B cell (primary cell): Measurements from ENCODE around the gene LSG1. TPM values are rescaled to one million over a fixed set of nuclear protein-coding genes. Genes with fewer than 3 reads are reported as not detected.

ENCODE experiments used
- ATAC-seq: fragments of 200-7000 bp; cut with Tn5 transposase; one replicate; pipeline ENCODE4 v1.10.0; 2021; ENCODE audit warnings: low read depth, mild to moderate bottlenecking, moderate number of reproducible peaks, moderate library complexity
- CTCF ChIA-PET: fragments of 350-600 bp; sonication (Branson Sonifier 250); formaldehyde crosslinking; loops from one replicate; lab custom pipeline; 2021; ENCODE audit warnings: antibody characterized with exemption, inconsistent platforms; lab: Charles Lee
- POLR2A ChIA-PET: fragments of 350-600 bp; sonication (Branson Sonifier 250); formaldehyde crosslinking; loops from one replicate; lab custom pipeline; 2021; ENCODE audit warnings: antibody characterized with exemption; lab: Charles Lee
- DNase-seq: peaks from one replicate; pipeline ENCODE4 v3.0.0; 2013
- H2AFZ ChIP-seq: 2 replicates; pipeline ENCODE4 v1.6.1; 2012; ENCODE audit warnings: mild to moderate bottlenecking, low read depth, low read length; ENCODE audit not compliant: insufficient read depth, poor library complexity, severe bottlenecking
- H3K27ac ChIP-seq, 2 donors: 1 replicate in 1 of 2; 2 replicates in 1 of 2; pipeline ENCODE4 v1.5.1; 2012 to 2013; ENCODE audit warnings: low read length in 2 of 2, mild to moderate bottlenecking in 2 of 2, moderate library complexity in 1 of 2
- H3K27me3 ChIP-seq, 4 experiments: fragments of 200-600 bp in 1 of 4; sonication (generic) in 1 of 4; replicated peaks in 1 of 4; 1 replicate in 2 of 4; 2 replicates in 2 of 4; pipeline versions ENCODE4 v1.6.1 to v1.7.0; 2013 to 2016; ENCODE audit warnings: low read length in 3 of 4, mild to moderate bottlenecking in 2 of 4, mixed read lengths in 1 of 4, moderate library complexity in 1 of 4; ENCODE audit not compliant: insufficient read depth in 4 of 4, control insufficient read depth in 3 of 4; ENCODE audit errors: control extremely low read depth in 1 of 4
- H3K36me3 ChIP-seq, 2 experiments: replicated peaks in 1 of 2; 1 replicate in 1 of 2; 2 replicates in 1 of 2; pipeline versions ENCODE4 v1.6.1 to v1.7.1; 2013; ENCODE audit warnings: low read length in 1 of 2; ENCODE audit not compliant: insufficient read depth in 2 of 2, control insufficient read depth in 1 of 2; ENCODE audit errors: control extremely low read depth in 1 of 2, extremely low read depth in 1 of 2
- H3K4me1 ChIP-seq, 2 donors: fragments of 200-600 bp in 1 of 2; sonication (generic) in 1 of 2; 1 replicate in 1 of 2; 2 replicates in 1 of 2; pipeline versions ENCODE4 v1.5.1 to v1.6.1; 2013 to 2017; ENCODE audit warnings: low read length in 2 of 2; ENCODE audit not compliant: control insufficient read depth in 2 of 2, insufficient read depth in 2 of 2
- H3K4me2 ChIP-seq: replicated peaks from 2 replicates; pipeline ENCODE3; 2012; ENCODE audit warnings: mild to moderate bottlenecking, low read depth, low read length; ENCODE audit not compliant: poor library complexity, severe bottlenecking
- H3K4me3 ChIP-seq, 5 experiments: fragments of 200-600 bp in 1 of 5; sonication (generic) in 1 of 5; 1 replicate in 3 of 5; 2 replicates in 2 of 5; pipeline versions ENCODE4 v1.5.1 to v1.7.0; 2011 to 2016; ENCODE audit warnings: low read length in 4 of 5, mild to moderate bottlenecking in 4 of 5, low read depth in 2 of 5, control low read depth in 1 of 5, moderate library complexity in 1 of 5; ENCODE audit not compliant: insufficient read depth in 1 of 5; ENCODE audit errors: control extremely low read depth in 1 of 5, extremely low read depth in 1 of 5
- H3K79me2 ChIP-seq: fragments of 200-600 bp; sonication (generic); one replicate; pipeline ENCODE4 v1.6.0; 2016; ENCODE audit warnings: low read length; ENCODE audit not compliant: control insufficient read depth, insufficient read depth
- H3K9ac ChIP-seq: fragments of 200-600 bp; sonication (generic); 2 replicates; pipeline ENCODE4 v1.6.1; 2017; ENCODE audit warnings: mild to moderate bottlenecking, low read length, moderate library complexity
- H3K9me3 ChIP-seq, 3 donors: one replicate each; pipeline versions ENCODE4 v1.6.1 to v1.7.1; 2013; ENCODE audit warnings: low read length in 2 of 3; ENCODE audit not compliant: control insufficient read depth in 2 of 3, insufficient read depth in 1 of 3; ENCODE audit errors: control extremely low read depth in 1 of 3
- H4K20me1 ChIP-seq: 2 replicates; pipeline ENCODE4 v1.6.0; 2012; ENCODE audit warnings: mild to moderate bottlenecking, low read length; ENCODE audit not compliant: insufficient read depth, control insufficient read depth, poor library complexity, severe bottlenecking
- H3K27ac Mint-ChIP-seq: one replicate; pipeline ENCODE4 v1.8.0; 2021; ENCODE audit warnings: mixed read lengths
- H3K27me3 Mint-ChIP-seq: one replicate; pipeline ENCODE4 v1.8.0; 2021; ENCODE audit warnings: mixed read lengths
- H3K4me1 Mint-ChIP-seq: one replicate; pipeline ENCODE4 v1.8.0; 2021; ENCODE audit warnings: mixed read lengths
- H3K4me3 Mint-ChIP-seq: one replicate; pipeline ENCODE4 v1.8.0; 2021; ENCODE audit warnings: mixed read lengths
- H3K9me3 Mint-ChIP-seq: one replicate; pipeline ENCODE4 v1.8.0; 2022; ENCODE audit warnings: mixed read lengths; ENCODE audit not compliant: insufficient read depth
- EZH2 ChIP-seq: IDR thresholded peaks from 2 replicates; pipeline ENCODE4 v1.6.1; 2012; ENCODE audit warnings: borderline replicate concordance, low read depth, mild to moderate bottlenecking, moderate library complexity, low read length; ENCODE audit not compliant: insufficient read depth, poor library complexity, severe bottlenecking
- WGBS: methylation state at CpG from one replicate; pipeline ENCODE4 v1.1.5; 2013; ENCODE audit warnings: missing lambda C conversion rate; ENCODE audit not compliant: insufficient coverage; 5-methylcytosine and 5-hydroxymethylcytosine counted together
- intact Hi-C: fragments of 100-400 bp; cut with micrococcal nuclease; formaldehyde crosslinking; loops from one replicate; pipeline ENCODE4 v1.10.0; 2022
- polyA plus RNA-seq: library from polyadenylated mRNA; depleted of rRNA; stranded (reverse); fragments of >200 nt; gene quantifications from 2 replicates; pipeline ENCODE4 v1.2.3, GENCODE V29; 2012
- total RNA-seq, 2 donors: library from RNA; stranded (reverse); fragments of 120-200 nt in 1 of 2; gene quantifications; 1 replicate in 1 of 2; 2 replicates in 1 of 2; pipeline versions ENCODE4 v1.2.3 to v1.2.4, GENCODE V29; 2013 to 2022
- TF ChIP-seq, protein P1 (sequence below): fragments of 200-600 bp; IDR thresholded peaks from one replicate; pipeline ENCODE4 v1.8.0; 2022; ENCODE audit warnings: antibody characterized with exemption, mild to moderate bottlenecking

Gene LSG1
- total and polyA plus RNA-seq, 2 donors (not counting 1 experiment from before 2014, with no cell fraction given), result 29.4 to 54.6 TPM

DNA sequence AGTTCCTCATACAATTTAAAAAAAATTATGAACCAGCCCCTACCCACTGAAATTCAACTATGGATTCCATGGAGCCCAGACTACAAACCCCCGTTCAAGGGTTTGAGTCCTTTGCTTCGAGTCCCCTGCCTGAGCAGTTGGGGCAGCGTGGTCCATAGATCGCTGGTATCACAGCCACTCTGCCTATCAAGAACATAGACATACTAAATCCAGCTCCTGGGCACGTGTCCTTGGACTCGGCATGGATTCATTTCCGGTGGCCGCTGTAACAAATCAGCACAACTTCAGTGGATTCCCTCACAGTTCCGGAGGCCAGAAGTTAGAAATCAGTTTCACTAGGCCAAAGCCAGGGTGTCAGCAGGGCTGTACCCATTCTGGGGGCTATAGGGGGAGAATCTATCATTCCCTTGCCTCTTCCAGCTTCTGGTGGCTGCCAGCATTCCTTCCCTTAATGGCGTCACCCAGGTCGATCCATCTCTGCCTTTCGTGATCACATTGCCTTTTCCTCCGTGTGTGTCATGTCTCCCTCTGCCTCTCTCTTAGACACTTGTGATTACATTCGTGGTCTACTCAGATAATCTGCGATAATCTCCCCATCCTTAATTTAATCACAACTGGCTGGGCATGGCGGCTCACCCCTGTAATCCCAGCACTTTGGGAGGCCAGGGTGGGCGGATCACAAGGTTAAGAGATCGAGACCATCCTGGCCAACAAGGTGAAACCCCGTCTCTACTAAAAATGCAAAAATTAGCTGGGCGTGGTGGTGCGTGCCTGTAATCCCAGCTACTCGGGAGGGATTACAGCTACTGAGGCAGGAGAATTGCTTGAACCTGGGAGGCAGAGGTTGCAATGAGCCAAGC, 34.2 kb downstream of the LSG1 start:
- Histone ChIP-seq H3K27ac (no peak overlapping the region), H3K4me1 (peaks cover 1 to 2% of the 10 kb centered on the region in 2 donors), H3K4me2 (no peak overlapping the region), H4K20me1 (no peaks in the 10 kb centered on the region), H3K79me2 (no peaks in the 10 kb centered on the region), H3K4me3 (no peak overlapping the region), H3K9ac (no peak overlapping the region), H3K36me3 (peaks cover 6 to 23% of the 10 kb centered on the region in 2 experiments), H3K9me3 (no peaks in the 10 kb centered on the region), H2AFZ (no peak overlapping the region), H3K27me3 (no peaks in the 10 kb centered on the region)
- DNase-seq, result no peak
- 95% methylated on average over 21 of the region's 22 CpGs for WGBS
- Mint-ChIP-seq H3K9me3 (no peaks in the 10 kb centered on the region), H3K27ac (no peak overlapping the region), H3K27me3 (no peaks in the 10 kb centered on the region), H3K4me3 (no peak overlapping the region), H3K4me1 (peaks cover 6% of the 10 kb centered on the region)
- intact Hi-C loops, result no loop called here
- no peak for ATAC-seq
- CTCF ChIA-PET, result no interaction called here
- POLR2A ChIA-PET, result interaction anchor here (0.5 kb wide), 1 partner anchor 869 kb away, joined by 3 read pairs; no protein-coding TSS in a partner anchor
- TF ChIP-seq, protein P1, sequence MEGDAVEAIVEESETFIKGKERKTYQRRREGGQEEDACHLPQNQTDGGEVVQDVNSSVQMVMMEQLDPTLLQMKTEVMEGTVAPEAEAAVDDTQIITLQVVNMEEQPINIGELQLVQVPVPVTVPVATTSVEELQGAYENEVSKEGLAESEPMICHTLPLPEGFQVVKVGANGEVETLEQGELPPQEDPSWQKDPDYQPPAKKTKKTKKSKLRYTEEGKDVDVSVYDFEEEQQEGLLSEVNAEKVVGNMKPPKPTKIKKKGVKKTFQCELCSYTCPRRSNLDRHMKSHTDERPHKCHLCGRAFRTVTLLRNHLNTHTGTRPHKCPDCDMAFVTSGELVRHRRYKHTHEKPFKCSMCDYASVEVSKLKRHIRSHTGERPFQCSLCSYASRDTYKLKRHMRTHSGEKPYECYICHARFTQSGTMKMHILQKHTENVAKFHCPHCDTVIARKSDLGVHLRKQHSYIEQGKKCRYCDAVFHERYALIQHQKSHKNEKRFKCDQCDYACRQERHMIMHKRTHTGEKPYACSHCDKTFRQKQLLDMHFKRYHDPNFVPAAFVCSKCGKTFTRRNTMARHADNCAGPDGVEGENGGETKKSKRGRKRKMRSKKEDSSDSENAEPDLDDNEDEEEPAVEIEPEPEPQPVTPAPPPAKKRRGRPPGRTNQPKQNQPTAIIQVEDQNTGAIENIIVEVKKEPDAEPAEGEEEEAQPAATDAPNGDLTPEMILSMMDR, result no peak
- TF ChIP-seq EZH2, result no peak

DNA sequence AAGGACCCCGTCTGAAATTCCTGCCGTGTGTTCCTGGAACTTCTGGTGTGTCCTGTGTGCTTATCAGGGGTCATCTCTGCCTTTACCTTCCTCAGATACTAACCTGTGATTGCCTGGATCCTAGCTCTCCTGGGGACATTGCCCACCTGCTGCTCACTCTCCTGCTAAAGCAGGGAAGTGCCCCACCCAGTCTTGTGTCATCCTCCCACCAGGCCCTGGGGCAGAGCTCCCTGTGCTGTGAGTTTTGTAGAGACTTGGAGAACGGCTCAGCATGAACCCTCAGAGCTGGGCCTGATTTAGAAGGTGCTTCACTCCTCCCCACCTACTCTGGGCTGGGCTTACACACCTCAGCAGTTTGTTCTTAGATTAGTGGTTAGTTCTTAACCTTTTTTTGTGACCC, 34.9 kb downstream of the LSG1 start:
- Histone ChIP-seq H4K20me1 (no peaks in the 10 kb centered on the region), H3K36me3 (peaks cover 6 to 18% of the 10 kb centered on the region in 2 experiments), H3K4me1 (peaks cover 4 to 5% of the 10 kb centered on the region in 2 donors), H3K9ac (no peak overlapping the region), H3K27ac (no peak overlapping the region), H2AFZ (no peak overlapping the region), H3K9me3 (no peaks in the 10 kb centered on the region), H3K4me3 (no peak overlapping the region), H3K4me2 (no peak overlapping the region), H3K27me3 (no peaks in the 10 kb centered on the region), H3K79me2 (no peaks in the 10 kb centered on the region)
- intact Hi-C loops, result no loop called here
- Mint-ChIP-seq H3K4me1 (peaks cover 11% of the 10 kb centered on the region), H3K4me3 (no peak overlapping the region), H3K9me3 (no peaks in the 10 kb centered on the region), H3K27ac (no peak overlapping the region), H3K27me3 (no peaks in the 10 kb centered on the region)
- ChIA-PET POLR2A (interaction anchor here (0.5 kb wide), 1 partner anchor 870 kb away, joined by 3 read pairs; no protein-coding TSS in a partner anchor), CTCF (no interaction called here)
- TF ChIP-seq, protein P1, result no peak
- no peak for TF ChIP-seq EZH2
- WGBS, result 100% methylated on average over 2 of the region's 3 CpGs
- no peak for DNase-seq
- ATAC-seq, result no peak
